Stimulated activated CD4-positive, alpha-beta T cell treated with anti-CD3 and anti-CD28 coated beads, Interleukin-1b, Interleukin-23, amount 100 ng/mL, for 1 hour (primary cell): ENCODE data around the gene SLC9A9.

Experiments
- DNase-seq, 2 donors: peaks; one replicate each; pipeline ENCODE4 v3.0.0-alpha.2; 2020; ENCODE audit warnings: low read depth in 2 of 2

SLC9A9 gene

DNA sequence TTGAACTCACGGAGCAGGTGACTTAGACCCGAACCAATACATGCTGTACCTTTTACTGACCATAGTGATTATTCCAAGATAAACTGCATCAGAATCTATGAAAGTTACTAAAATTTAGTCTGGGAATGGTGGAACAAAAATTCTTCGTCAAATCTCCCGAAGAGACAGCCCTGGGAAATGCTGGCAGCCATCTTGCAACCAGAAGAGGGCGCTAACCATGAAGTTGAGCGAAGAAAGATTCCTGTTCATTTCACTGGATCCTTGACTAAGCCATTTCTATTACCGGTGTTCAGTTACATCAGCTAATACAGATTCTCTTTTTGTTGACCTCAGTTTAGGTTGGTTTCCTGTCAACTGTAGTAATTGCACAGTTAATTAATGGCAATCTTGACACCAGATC lies 199.6 kb downstream of the SLC9A9 start:
- no peak for DNase-seq

DNA sequence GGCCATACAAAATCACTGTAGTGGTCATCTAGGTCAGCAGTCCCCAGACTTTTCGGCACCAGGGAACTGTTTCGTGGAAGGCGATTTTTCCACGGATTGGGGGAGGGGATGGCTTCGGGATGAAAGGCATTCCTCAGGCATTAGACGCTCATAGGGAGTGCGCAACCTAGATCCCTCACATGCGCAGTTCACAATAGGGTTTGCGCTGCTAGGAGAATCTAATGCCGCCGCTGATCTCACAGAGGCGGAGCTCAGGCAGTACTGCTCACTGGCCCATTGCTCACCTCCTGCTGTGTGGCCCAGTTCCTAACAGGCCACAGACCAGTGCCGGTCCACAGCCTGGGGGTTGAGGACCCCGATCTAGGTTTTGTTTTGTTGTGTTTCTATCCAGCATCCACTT lies 200.1 kb downstream of the SLC9A9 start:
- no peak for DNase-seq

DNA sequence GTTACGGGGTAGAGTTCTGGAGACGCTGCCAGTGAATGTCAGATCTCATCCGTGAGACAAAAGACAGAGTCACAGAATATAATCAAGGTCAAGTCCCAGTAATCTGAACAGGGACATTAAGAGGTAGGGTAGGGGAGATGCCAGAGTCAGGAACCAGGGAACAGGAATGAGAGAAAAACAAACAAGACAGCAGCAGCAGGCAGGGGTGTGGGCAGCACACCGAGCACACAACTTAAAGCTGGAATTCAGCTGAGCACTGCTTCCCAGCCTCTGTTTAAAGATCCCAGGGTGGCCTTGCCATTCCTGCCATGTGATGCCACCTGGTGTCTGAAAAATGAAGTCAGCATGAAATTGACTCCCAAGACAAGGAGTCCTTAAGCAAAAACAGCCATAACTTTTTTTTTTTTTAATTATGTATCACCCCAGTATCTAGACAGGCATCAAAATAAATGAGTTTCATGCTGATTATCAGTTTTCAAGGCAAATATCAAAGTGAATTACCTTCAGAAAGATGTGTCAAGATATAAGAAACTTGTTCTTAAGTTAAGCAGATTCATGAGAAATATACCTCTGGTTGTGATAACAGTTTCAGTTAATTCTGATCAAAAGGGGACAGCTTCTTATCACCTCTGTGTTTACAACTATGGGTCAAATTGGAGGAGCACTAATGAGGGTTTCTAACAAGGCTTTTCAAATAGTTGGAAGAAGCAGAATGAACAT lies 203.7 kb downstream of the SLC9A9 start:
- no peak for DNase-seq

GRCh38 chr3:143643905-143644304 lies 204.4 kb downstream of the SLC9A9 start:
- DNase-seq = no peak

GRCh38 chr3:143640774-143641173 lies 207.5 kb downstream of the SLC9A9 start:
- no peak for DNase-seq

DNA sequence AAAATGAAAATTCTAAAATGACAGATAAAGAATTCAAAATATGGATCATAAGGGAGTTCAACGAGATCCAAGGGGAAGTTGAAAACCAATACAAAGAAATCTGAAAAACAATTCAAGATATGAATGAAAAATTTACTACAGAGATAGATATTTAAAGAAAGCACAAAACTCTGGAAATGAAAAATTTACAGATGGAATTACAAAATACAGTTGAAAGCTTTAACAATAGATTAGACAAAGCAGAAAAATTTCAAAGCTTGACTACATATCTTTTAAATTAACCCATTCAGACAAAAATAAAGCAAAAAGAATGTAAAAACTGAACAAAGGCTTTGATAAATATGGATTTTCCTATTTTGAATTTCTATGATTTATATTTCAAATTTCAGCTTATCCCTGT lies 211.1 kb downstream of the SLC9A9 start:
- no peak for DNase-seq

DNA sequence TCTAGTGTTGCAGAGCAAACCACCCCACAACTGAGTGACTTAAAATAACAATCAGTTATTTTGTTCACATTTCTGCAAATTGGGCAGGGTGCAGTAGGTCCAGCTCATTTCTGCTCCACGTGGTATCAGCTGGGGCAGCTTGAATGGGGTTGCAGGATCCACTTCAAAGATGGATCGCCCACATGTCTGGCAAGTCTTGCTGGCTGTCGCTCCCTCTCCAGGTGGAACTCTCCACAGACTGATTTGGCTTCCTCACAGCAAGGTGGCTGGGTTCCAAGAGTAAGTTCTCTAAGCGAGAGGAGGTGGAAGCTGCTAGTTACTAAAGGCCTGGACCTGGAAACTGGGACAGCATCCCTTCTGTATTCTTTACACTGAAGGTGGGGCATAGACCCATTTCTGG lies 213.3 kb downstream of the SLC9A9 start:
- no peak for DNase-seq

- no peak for DNase-seq
Observed at GRCh38 chr3:143634427-143634826, 213.8 kb downstream of the SLC9A9 start.

- no peak for DNase-seq
Observed at GRCh38 chr3:143633816-143634215, 214.5 kb downstream of the SLC9A9 start.

- DNase-seq = no peak
Observed at GRCh38 chr3:143629726-143630125, 218.5 kb downstream of the SLC9A9 start.

DNA sequence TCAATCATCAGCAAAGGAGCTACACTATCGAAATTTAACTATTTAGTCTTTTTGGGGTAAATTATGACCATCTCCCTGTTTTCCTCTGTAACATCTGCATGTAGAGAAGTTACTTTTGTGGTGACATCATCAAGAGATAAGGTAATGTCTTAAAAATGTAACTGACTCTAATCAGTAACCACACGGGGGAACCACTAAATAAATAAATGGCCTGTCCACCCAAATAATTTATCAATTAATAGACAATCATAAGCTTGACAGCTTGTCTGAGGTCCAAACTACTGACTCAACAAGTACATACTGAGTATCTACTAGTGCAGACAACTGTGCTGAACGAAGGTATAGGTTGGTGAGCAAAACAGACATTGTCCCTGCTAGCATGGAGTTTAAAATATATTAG lies 219.3 kb downstream of the SLC9A9 start:
- DNase-seq = no peak

- no peak for DNase-seq
Observed at GRCh38 chr3:143627336-143627735, 220.9 kb downstream of the SLC9A9 start.

GRCh38 chr3:143619231-143619630 lies 229.0 kb downstream of the SLC9A9 start:
- no peak for DNase-seq

- DNase-seq = no peak
Observed at GRCh38 chr3:143617050-143617449, 231.2 kb downstream of the SLC9A9 start.

GRCh38 chr3:143613226-143613625 lies 235.0 kb downstream of the SLC9A9 start:
- DNase-seq = no peak

DNA sequence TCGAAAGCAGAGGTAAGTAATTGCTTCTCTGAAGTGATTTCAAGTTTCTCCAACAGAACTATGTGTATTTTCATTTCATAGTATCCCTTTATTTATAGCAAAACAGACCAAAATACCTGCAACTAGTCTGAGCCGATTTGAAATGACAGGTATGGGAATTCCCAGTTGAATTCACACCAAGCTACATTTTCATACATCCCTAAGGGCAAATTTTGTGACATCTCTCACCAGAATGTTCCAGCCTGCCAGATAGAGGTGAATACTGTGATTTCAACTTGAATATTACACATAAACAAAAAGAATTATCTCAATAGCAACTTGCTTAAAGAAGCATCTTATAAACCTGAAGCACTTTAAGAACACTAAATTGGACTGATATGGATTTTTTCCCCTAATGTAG lies 235.7 kb downstream of the SLC9A9 start:
- no peak for DNase-seq

- no peak for DNase-seq
Observed at GRCh38 chr3:143608966-143609365, 239.3 kb downstream of the SLC9A9 start.

GRCh38 chr3:143605233-143605950 lies 242.9 kb downstream of the SLC9A9 start:
- DNase-seq = no peak

DNA sequence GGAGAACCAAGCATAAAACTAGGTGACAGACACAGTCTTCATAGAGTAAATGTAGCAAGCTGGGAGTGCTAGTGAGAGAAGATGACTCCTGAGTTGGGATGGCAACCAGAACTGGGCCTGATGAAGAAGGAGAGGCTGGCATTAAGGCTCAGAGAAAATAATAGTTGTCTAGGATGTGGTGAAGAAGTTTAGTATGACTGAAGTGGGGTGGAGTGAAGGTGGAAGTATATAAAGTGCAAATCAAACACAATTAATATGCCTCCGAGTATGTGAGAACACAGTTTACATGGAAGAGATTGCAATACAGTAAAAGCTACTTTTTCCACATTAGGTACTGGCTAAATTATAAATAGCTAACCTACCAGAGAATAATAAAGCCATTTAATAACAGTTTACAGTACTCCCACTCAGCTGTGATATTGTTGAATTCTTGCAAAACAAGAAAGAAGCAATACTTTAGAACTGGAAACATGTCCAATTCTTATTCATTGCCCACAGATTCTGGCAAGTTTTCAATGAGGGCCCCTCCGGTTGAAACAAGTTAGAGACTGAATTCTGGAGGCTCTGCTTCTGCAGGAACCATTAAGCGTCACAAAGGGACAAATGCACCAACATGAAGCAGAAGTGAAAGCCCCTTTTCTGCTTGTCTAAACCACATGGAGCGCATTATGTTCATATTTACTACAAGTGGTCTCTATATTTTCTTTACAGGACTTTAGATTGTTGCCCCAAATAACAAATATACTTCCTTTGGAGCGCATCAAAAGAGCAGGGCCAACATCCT lies 243.7 kb downstream of the SLC9A9 start:
- no peak for DNase-seq

DNA sequence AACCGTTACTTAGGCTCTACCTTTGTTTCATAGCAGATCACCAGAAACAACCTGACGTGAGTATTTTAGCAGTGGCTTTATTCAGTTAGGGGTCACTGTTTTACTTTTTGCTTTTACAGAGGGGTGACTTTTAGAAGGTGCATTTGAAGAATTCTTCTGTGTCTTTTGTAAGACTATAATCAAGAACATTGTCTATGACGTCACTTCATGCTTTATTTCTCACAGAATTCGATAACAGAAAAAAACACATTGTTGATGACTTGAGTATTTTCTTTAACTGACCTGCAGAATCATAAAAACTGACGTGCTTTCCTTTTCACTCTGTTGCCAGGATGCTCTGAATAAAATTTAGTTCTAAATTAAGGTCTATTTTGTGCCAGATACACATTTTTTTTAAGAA lies 244.5 kb downstream of the SLC9A9 start:
- no peak for DNase-seq

DNA sequence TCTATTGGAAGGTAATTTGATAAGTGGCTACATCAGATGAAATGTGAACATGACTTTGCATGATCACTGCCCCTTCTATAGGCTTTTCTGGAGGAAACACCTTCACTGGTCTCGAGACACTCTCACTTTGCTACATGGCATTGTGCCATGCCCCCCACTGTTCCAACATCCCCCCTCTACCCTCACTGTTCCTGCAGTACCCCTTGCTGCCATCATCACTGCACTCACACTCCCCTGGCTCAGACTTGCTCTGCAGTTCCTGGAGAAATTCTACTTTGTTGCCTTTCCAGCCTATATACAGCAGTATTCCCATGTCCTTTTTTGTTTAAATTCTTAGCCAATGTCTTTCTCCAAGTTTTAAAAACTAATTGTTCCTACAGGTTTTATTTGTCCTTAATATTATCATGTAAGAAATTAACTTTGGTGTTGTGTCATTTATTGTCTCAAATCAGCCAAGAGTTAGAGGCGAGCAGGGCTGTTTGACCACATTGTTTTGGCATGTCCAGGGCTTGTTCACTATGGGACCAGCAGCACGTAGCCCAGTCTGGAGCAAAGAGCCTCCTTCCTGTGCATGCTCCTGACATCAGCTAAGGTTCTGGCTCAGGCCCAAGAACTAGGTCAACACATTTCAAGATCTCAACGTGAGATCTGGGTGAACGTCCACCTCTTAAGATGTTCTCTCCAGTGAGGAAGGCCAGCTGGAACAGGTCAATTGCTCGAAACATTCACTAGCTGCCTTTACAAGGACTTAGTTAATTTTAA lies 246.4 kb downstream of the SLC9A9 start:
- no peak for DNase-seq
